Activated naive CD4-positive, alpha-beta T cell treated with anti-CD3 and anti-CD28 coated beads, Interleukin-2, amount 50 U/mL, for 24 hours (primary cell): Measurements from ENCODE around the gene DMRTB1.

Experiments
- H3K27ac Mint-ChIP-seq: one replicate; pipeline ENCODE4 v1.8.0; 2021; ENCODE audit warnings: mild to moderate bottlenecking, mixed read lengths
- H3K27me3 Mint-ChIP-seq: one replicate; pipeline ENCODE4 v1.8.0; 2021; ENCODE audit warnings: mixed read lengths
- H3K36me3 Mint-ChIP-seq: one replicate; pipeline ENCODE4 v1.8.0; 2021; ENCODE audit warnings: mixed read lengths
- H3K4me1 Mint-ChIP-seq: one replicate; pipeline ENCODE4 v1.8.0; 2021; ENCODE audit warnings: mixed read lengths
- H3K4me3 Mint-ChIP-seq: one replicate; pipeline ENCODE4 v1.8.0; 2021; ENCODE audit warnings: mild to moderate bottlenecking, mixed read lengths
- H3K9me3 Mint-ChIP-seq: one replicate; pipeline ENCODE4 v1.8.0; 2021; ENCODE audit warnings: mixed read lengths

Gene DMRTB1

DNA sequence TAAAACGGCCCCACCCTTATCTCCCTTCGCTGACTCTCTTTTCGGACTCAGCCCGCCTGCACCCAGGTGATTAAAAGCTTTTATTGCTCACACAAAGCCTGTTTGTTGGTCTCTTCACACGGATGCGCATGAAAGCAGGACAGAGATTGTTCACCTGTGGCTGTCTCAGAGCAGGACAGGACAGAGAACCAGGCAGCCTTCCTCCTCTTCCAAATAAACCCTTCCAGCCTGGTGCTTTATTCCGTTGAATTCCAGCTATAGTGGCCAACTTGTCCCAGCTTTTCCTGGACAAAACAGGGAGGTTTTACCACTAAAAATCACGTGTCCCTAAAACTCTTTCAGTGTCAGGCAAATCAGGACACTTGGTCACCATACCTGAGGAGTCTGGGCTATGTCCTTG lies 9.5 kb upstream of the DMRTB1 start:
- H3K9me3 Mint-ChIP-seq, result no peaks in the 10 kb centered on the region
- H3K4me1 Mint-ChIP-seq, result no peaks in the 10 kb centered on the region
- H3K4me3 Mint-ChIP-seq, result no peak overlapping the region
- no peak overlapping the region for H3K27ac Mint-ChIP-seq
- no peaks in the 10 kb centered on the region for H3K27me3 Mint-ChIP-seq
- no peaks in the 10 kb centered on the region for H3K36me3 Mint-ChIP-seq

DNA sequence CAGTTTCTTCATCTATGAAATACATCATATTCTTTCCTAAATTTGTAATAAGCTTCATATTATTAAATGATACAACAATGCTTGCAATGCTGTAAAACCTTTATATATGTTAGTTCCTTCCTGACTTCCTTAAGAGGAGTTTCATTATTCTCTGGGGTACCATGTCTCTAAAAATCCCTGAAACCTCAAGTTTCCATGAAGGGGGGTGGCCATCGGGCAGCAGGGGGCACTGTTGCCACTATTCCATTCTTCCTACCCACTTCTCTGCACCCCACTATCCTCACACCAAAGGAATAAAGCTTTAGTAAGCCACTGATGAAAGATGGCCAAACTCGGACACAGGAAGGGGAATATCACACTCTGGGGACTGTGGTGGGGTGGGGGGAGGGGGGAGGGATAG lies 9.0 kb upstream of the DMRTB1 start:
- Mint-ChIP-seq H3K4me3 (no peak overlapping the region), H3K36me3 (no peaks in the 10 kb centered on the region), H3K27me3 (no peaks in the 10 kb centered on the region), H3K4me1 (no peaks in the 10 kb centered on the region), H3K27ac (no peak overlapping the region), H3K9me3 (no peaks in the 10 kb centered on the region)

- Mint-ChIP-seq H3K27me3 (peaks cover 4% of the 10 kb centered on the region), H3K27ac (no peak overlapping the region), H3K9me3 (no peaks in the 10 kb centered on the region), H3K4me3 (no peak overlapping the region), H3K4me1 (no peaks in the 10 kb centered on the region), H3K36me3 (no peaks in the 10 kb centered on the region)
Measured at GRCh38 chr1:53454019-53454418, 5.2 kb upstream of the DMRTB1 start.

- peaks cover 4% of the 10 kb centered on the region for H3K27me3 Mint-ChIP-seq
- H3K36me3 Mint-ChIP-seq, result no peaks in the 10 kb centered on the region
- no peak overlapping the region for H3K27ac Mint-ChIP-seq
- no peaks in the 10 kb centered on the region for H3K4me1 Mint-ChIP-seq
- no peaks in the 10 kb centered on the region for H3K9me3 Mint-ChIP-seq
- no peak overlapping the region for H3K4me3 Mint-ChIP-seq
Measured at GRCh38 chr1:53455364-53455991, 3.7 kb upstream of the DMRTB1 start.

GRCh38 chr1:53458634-53459033 lies 565 bp upstream of the DMRTB1 start:
- Mint-ChIP-seq H3K4me3 (no peak overlapping the region), H3K4me1 (no peaks in the 10 kb centered on the region), H3K9me3 (no peaks in the 10 kb centered on the region), H3K36me3 (no peaks in the 10 kb centered on the region), H3K27me3 (peaks cover 4% of the 10 kb centered on the region), H3K27ac (no peak overlapping the region)

GRCh38 chr1:53460211-53460634 lies 1.0 kb downstream of the DMRTB1 start:
- H3K36me3 Mint-ChIP-seq, result no peaks in the 10 kb centered on the region
- no peaks in the 10 kb centered on the region for H3K9me3 Mint-ChIP-seq
- H3K4me3 Mint-ChIP-seq, result no peak overlapping the region
- no peak overlapping the region for H3K27ac Mint-ChIP-seq
- H3K4me1 Mint-ChIP-seq, result no peaks in the 10 kb centered on the region
- H3K27me3 Mint-ChIP-seq, result peaks cover 4% of the 10 kb centered on the region

- no peak overlapping the region for H3K27ac Mint-ChIP-seq
- H3K4me1 Mint-ChIP-seq, result no peaks in the 10 kb centered on the region
- no peak overlapping the region for H3K4me3 Mint-ChIP-seq
- H3K27me3 Mint-ChIP-seq, result peaks cover 4% of the 10 kb centered on the region
- no peaks in the 10 kb centered on the region for H3K36me3 Mint-ChIP-seq
- no peaks in the 10 kb centered on the region for H3K9me3 Mint-ChIP-seq
Measured at GRCh38 chr1:53460666-53461322, 1.6 kb downstream of the DMRTB1 start.

DNA sequence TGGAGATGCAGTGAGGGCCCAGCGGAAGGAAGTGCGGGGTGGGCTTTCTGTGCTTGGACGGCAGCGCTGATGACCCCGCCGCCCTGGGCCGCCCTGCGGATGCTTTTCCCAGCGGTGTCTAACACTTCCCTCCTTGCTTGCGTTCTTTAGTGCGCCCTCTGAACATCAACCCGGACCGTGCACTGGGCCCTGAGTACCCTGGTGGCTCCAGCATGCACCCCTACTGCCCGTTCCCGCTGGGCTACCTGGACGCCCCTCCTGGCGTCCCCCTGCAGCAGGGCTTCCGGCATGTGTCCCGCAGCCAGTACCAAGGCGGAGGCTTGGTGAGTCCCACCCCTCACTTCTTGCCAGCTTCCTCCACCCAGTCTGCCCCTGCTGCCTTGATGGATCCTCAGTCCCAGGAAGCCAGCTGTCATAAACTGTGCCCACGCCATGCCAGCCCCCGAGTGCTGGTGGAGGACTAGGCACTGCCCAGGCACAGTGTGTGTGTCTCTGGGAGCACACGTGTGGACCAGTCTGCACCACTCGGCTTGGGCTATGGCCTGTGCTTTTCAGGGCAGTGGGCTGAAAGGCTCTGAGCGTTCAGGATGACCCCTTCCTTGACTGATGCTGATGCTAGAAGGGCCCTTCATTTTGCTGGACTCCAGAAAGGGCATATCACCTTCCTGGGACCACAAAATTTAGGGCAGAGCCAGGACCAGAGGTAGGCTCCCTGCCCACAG lies 2.3 kb downstream of the DMRTB1 start:
- no peaks in the 10 kb centered on the region for H3K36me3 Mint-ChIP-seq
- H3K4me3 Mint-ChIP-seq, result no peak overlapping the region
- H3K27me3 Mint-ChIP-seq, result peaks cover 4% of the 10 kb centered on the region
- no peak overlapping the region for H3K27ac Mint-ChIP-seq
- no peaks in the 10 kb centered on the region for H3K4me1 Mint-ChIP-seq
- H3K9me3 Mint-ChIP-seq, result no peaks in the 10 kb centered on the region

- Mint-ChIP-seq H3K4me1 (no peaks in the 10 kb centered on the region), H3K36me3 (no peaks in the 10 kb centered on the region), H3K4me3 (no peak overlapping the region), H3K27me3 (peaks cover 2% of the 10 kb centered on the region), H3K27ac (no peak overlapping the region), H3K9me3 (no peaks in the 10 kb centered on the region)
Measured at GRCh38 chr1:53462193-53462592, 3.0 kb downstream of the DMRTB1 start.

DNA sequence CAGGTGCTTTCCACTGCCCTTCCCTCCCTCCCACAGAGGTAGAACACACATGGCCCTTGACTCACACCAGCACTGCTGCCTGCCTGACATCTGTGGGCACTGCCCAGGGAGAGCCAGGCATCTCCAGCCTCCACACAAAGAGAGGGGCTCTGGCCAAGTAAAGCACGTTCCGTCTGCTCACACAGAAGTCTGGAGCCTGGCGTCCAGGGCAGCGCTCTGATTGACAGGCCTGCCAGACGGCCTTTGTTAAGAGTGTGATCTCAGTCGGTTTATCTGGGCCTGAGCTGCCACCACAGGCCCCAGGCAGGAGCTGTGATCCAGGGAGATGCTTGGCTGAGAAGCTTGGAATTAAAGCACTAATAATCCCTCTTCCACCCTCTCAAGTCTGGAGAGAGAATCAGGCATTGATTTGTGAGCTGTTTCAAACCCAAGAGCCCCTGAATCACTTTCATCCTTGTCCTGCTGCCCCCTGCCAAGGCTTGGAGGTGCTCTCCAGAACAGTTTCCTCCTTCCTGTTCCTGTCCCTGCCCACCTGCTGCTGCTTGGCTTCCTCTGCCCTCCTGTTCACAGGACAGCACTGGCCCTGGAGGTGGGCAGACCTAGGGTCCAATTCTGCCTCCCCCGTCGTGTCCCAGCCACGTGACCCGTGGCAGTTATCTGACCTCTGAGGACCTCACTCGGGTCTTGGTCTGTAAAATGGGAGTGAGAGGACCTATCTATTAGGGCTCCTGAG lies 3.7 kb downstream of the DMRTB1 start:
- H3K27me3 Mint-ChIP-seq, result no peaks in the 10 kb centered on the region
- no peak overlapping the region for H3K27ac Mint-ChIP-seq
- H3K4me1 Mint-ChIP-seq, result no peaks in the 10 kb centered on the region
- no peaks in the 10 kb centered on the region for H3K36me3 Mint-ChIP-seq
- no peak overlapping the region for H3K4me3 Mint-ChIP-seq
- no peaks in the 10 kb centered on the region for H3K9me3 Mint-ChIP-seq

- H3K27me3 Mint-ChIP-seq, result no peaks in the 10 kb centered on the region
- no peak overlapping the region for H3K4me3 Mint-ChIP-seq
- no peak overlapping the region for H3K27ac Mint-ChIP-seq
- H3K36me3 Mint-ChIP-seq, result no peaks in the 10 kb centered on the region
- H3K4me1 Mint-ChIP-seq, result no peaks in the 10 kb centered on the region
- no peaks in the 10 kb centered on the region for H3K9me3 Mint-ChIP-seq
Measured at GRCh38 chr1:53463961-53464899, 5.0 kb downstream of the DMRTB1 start.

- Mint-ChIP-seq H3K4me1 (no peaks in the 10 kb centered on the region), H3K27me3 (no peaks in the 10 kb centered on the region), H3K27ac (no peak overlapping the region), H3K9me3 (no peaks in the 10 kb centered on the region), H3K4me3 (no peak overlapping the region), H3K36me3 (no peaks in the 10 kb centered on the region)
Measured at GRCh38 chr1:53465023-53465957, 6.1 kb downstream of the DMRTB1 start.

- Mint-ChIP-seq H3K27ac (no peak overlapping the region), H3K4me3 (no peak overlapping the region), H3K4me1 (no peaks in the 10 kb centered on the region), H3K36me3 (no peaks in the 10 kb centered on the region), H3K27me3 (no peaks in the 10 kb centered on the region), H3K9me3 (no peaks in the 10 kb centered on the region)
Measured at GRCh38 chr1:53467391-53467790, 8.2 kb downstream of the DMRTB1 start.

- H3K36me3 Mint-ChIP-seq, result no peaks in the 10 kb centered on the region
- H3K9me3 Mint-ChIP-seq, result no peaks in the 10 kb centered on the region
- no peaks in the 10 kb centered on the region for H3K4me1 Mint-ChIP-seq
- no peak overlapping the region for H3K27ac Mint-ChIP-seq
- no peaks in the 10 kb centered on the region for H3K27me3 Mint-ChIP-seq
- H3K4me3 Mint-ChIP-seq, result no peak overlapping the region
Measured at GRCh38 chr1:53468374-53468773, 9.2 kb downstream of the DMRTB1 start.
